Measurements from ENCODE around the gene TMEM119. TPM values are rescaled to one million over a fixed set of nuclear protein-coding genes. Genes with fewer than 3 reads are reported as not detected.

TMEM119 gene
- polyA plus RNA-seq, 5 donors = 33.1 to 55.5 (median 41.7) TPM

DNA sequence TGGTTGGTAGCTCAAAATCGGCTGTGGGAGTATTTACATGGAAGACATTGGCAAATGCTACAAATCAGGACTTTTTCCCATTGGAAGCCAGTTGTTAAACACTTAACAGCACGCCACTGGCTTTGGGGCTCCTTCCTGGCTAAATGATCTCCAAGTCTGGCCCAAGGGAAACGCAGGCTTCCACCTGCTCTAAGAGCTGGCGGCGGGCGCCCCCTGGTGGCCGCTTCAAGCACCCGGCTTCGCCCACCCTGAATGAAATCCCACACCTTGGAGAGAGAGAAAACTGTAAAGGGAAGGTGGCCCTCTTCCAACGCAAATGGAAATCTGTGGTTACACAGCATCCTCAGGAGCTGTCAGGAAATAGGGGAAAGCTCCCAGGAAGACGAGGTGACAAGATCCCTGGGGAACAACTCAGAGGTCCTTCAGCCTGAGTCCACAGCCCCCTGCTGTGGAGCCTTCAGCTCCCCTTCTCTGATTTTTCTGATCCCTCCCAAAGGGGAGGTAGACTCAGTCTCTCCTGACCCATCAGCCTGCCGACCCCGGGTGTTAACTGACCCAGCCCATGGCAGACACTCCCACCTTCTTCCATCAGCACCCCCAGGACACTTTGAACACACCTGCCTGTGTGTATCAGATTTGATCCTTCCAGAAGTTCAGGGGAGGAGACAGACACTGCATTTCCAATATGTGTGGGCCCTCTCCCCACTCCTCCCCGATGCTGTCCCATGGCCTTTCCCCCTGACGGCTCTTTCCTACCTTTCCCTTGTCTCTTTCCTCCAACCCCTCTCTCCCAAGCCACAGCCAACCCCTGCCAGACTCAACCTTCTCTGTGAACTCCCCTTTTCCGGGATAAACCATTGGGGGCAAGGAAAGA is 20.4 kb upstream of the TMEM119 start:
- DNase-seq = peak; percentile 74 to 78

DNA sequence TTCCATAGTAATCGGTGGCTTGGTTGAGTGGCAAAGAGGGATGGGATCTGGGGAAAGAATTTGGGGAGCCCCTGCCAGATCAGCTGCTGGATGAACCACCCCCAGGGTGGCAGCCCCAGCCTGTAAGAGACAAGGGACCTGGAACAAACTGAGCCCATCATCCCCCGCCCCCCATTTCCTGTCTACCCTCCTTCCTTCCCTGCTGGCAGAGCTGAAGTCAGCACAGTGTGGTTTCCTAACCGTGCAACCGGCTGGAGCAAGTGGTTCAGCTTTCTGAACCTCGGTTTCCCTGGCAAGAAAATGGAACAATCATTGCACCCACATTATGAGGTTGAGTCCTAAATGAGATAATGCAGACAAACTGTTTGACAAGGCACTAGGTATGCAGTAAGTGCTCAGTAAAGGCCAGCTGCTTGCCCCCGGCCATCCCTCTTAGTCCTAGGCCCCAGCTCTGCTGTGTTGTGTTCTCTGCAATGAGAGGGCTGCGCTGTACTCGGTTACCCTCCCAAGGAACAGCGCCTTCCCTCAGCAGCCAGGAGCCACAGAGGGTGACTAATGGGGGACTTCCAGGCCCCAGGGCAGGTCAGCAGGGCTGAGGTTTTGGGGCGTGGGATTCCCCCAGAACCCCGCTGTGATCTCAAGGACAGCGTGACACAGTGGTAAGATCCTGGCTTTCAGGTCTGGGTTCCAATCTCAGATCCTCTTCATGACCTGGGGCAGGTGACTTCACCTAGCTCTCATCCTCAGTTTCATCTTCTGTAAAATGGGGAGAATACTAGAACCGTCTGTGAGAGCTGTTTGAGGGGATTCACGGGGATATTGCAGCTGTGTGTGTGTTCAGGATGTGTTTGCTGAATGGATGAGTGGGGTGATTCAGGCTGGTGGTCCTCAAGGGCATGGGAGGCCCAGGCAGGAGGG is 19.3 kb upstream of the TMEM119 start:
- DNase-seq = no peak

DNA sequence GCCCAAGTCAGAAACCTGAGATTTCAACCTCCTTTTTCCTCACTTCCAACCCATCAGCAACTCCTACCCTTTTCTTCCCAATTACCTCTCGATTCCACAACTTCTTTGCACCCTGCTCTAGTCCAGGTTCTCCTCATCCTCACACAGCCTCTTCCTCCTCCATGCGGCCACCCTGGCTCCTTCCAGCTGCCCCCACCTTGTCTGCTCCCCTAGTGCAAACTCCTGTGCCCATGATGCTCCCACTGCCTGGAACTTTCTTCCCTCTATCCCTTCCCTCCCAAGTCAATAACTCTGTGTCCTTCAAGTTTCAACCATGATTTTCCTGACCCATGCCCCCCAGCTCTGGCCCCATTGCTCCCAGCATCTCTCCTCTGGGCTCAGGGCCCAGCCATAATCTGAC is 18.5 kb upstream of the TMEM119 start:
- DNase-seq = no peak

DNA sequence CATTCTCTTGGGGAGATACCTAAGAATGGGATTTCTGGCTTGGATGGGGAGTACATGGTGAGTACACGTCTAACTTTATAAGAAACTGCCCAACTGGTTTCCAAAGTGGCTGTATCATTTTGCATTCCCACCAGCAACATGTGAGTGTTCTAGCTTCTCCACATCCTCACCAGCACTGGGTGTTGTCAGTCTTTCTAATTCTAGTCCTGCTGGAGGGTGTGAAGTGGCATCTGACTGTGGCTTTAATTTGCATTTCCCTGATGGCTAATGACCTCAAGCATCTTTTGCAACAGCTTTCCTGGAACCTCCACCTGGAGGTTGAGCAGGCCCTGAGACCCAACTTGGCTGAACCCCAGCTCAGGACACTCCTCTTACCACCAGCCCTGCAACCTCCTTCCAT is 18.0 kb upstream of the TMEM119 start:
- no peak for DNase-seq

DNA sequence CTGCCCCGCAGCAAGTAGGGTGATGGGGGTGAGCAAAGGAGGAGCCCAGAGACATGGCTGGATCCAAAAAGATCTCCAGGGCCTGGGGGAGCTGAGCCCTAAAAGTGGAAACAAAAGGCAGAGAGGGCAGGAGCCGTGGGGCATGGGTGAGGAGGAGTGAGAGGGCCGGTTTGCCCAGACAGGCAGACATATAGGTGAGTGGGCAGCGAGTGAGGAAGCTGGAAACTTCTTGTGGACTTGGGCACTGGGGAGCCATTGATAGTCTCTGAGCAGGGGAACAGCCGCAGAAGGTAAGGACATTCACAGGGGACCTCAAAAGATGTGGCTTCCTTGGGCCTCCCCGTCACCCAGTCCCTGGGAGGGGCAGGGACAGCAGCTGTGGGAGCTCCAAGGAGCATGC is 16.8 kb upstream of the TMEM119 start:
- DNase-seq = no peak

DNA sequence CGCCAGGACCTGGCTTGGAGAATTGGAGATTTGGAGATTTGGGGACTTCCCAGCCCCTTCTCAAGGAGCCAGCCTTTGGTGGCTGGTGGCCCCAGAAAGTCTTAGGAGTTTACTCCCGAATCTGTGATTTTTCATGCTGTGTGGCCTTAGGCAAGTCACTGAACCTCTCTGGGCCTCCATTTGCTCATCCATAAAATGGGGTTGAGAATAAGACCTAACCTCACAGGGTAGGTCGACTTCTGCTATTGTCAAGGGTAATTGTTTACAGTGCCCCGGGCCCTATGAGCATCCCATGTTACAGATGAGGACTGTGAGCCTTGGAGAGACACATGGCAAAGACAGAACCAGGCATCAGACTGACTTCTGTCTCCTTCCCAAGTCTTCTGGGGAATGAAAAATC is 16.2 kb upstream of the TMEM119 start:
- no peak for DNase-seq

DNA sequence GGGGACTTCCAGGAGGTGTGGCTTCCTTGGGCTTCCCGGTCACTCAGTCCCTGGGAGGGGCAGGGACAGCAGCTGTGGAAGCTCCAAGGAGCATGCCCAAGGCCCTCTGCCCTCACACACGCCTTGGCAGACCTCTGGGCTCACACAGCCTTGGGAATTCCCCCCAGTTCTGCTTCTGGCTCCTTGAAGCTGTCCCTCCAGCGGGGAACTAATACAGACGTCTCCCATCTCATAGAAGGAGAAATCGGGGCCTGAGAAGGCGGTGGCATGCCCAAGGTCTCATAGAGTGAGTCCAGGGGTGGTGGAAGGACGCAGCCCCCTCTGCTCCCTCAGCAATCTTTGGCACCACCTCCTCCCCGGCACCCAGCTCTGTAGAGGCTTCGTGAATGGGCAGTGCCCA is 15.7 kb upstream of the TMEM119 start:
- DNase-seq = no peak

DNA sequence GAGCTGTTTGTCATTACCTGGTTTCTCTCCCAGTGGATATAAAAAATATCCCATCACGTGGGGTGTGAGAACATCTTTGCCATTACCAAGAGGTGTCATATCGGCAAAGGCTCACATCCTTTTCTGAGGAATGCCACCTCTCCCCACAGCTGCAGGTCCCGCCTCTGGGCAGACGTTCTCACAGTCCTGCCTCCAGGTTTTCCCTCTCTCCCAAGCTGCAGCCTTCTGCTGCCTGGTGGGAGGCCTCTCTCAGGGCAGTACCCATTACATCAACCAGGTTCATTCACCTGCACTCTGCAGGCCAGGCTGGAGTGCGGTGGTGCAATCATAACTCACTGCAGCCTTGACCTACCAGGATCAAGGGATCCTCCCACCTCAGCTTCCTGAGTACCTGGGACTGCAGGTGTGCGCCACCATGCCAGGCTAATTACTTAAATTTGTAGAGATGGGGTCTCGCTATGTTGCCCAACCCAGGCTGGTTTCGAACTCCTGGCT is 15.0 kb upstream of the TMEM119 start:
- DNase-seq = no peak

DNA sequence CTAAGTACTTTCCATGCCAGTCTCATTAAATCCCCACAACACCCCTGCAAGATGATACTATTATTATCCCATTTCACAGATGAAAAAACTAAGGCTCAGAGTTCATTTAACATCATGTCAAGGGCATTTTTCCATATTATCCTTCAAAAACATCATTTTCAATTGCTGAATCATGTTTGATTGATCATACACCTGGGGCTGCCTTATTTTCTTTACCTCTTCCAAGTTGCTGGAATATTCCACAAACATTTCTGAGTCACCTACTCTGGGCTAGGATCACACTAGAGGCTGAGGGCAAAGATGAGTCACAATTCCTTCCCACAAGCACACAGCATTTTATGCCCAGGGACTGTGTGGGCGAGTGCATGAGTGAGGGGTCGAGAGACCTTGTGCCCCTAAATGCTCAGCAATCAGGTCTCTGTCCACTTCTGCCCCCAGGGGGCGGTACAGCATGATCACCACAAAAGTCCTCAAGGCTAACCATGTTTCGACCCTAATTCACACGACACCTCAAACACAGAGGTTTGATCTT is 14.1 kb upstream of the TMEM119 start:
- DNase-seq = no peak

DNA sequence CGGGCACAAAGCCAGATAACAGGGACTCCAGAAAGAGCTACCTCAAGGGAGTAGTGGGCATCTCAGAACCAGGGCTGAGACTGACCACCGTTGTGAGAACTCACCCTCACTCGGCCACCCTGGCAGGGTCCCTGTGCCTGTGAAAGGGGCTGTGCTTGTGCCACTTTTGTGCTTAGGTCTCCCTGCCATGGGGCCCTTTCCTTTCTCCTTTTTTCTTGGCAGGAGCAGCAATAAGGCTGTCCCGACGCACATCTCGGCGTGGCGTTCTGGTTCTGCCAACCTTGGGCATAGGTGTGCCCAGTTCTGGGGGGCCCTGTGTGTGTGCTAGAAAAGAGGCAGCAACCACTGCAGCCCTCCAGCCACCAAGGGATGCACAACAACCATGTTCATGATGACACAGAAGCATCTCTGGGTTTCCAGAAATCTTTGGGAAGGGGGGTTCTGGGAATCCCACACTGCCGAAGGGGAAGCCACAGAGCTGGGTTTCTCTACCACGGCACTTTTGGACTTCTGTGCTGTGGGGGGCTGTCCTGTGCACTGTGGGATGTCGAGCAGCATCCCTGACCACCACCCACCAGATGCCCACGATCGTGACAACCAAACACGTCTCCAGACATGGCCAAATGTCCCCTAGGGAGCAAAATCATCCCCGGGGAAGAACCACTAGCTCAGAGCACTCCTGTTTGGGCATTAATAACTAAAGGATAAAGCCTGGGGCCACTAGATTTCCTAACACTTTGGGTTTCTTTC is 13.1 kb upstream of the TMEM119 start:
- DNase-seq = no peak

DNA sequence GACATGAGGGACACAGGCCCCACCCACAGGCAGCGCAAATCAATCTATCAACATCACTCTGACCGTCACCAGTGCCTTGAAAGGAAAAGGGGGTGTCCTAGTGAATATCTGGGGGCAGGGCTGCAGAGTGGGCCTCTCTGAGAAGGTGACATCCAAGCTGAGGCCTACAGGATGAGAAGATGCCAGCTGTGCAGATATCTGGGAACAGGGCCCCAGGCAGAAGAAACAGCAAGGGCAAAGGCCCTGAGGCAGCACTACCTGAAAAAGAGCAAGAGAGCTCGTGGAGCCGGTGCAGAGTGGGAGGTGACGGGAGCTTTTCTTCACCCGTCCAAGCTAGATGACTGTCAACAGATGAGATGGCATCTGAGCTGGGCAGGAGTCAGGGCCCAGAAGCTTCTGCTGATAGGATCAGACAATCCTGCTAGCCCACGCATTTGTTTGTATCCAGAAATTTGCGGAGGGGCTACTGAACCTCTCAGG is 12.5 kb upstream of the TMEM119 start:
- DNase-seq = no peak

DNA sequence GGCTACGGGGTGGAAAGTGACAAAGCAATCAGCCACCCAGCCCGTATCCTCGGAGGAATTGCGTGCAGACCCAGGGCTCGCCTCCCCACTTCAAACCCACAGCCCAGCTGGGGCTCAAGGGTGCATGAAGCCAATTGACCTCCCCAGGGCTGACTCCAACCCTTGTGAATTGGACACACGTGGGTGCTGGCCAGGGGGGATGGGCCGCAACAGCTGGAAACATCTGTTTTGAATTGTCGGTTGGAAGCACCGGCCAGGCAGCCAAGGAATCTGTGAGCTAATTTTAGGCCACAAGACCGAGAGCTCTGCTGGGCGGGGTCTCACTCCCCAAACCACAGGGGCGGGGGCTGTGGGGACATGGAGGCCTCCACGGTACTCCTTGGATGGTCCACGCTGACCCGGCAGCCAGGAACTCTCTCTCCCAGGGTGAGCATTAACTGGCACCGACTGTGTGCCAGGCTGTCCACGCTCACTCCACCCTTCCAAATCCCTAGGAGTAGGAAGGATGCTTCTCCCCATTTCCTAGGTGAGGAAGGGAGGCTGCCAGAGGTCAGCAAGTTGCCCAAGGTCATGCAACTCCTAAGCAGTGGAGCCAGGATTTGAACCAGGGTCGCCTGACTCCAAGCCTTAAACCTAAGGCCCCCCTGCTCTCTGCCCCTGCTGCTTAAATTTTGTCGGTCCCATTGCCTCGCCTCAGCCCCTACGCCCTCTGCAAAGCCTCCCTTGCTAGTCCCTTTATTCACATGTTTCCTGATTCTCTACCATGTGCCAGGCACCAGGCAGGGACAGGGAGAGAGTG is 11.9 kb upstream of the TMEM119 start:
- DNase-seq = peak; percentile 93 to 95

DNA sequence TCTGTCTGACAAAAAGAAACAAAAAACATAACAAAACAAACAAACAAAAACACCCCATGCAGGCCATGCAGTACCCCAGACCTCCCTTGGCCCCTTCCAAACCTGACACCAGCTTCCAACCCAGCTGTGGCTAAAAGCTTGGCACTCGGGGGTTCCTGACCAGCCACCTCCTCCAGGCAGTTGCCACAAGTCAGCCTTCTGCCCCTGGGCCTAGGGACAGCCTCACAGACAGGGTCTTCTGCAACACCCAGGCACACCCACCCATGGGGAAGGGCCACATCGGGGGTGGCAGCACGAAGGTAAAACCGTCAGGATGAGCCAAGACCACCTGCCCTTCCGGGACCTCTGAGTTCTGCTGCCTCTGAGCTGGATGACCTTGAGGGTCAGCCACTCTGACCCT is 10.7 kb upstream of the TMEM119 start:
- DNase-seq = no peak

DNA sequence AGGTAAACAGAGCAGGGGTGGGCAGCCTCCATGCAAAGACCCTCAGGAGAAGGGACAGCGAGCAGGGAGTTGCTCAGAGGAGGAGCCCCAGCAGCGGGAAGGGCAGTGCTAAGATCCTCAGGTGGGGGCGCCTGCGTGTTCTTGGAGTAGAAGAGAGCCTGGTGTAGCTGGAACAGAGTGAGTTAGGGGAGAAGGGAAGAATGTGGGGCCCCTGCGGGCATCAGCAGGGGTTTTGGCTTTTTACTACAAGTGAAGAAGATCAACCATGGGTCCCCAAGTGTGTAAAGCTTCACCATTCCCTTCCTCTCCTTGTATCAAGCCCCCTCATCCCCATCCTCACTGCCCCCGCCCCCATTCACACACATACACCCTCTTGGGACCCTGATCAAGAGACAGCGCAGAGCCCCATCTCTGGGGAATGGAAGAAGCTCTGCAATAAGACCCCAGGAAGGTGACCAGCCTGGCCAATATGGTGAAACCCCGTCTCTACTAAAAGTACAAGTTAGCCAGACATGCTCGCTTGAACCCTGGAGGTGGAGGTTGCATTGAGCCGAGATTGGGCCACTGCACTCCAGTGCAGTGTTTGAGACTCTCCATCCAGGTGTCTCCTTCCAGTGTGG is 10.2 kb upstream of the TMEM119 start:
- no peak for DNase-seq

DNA sequence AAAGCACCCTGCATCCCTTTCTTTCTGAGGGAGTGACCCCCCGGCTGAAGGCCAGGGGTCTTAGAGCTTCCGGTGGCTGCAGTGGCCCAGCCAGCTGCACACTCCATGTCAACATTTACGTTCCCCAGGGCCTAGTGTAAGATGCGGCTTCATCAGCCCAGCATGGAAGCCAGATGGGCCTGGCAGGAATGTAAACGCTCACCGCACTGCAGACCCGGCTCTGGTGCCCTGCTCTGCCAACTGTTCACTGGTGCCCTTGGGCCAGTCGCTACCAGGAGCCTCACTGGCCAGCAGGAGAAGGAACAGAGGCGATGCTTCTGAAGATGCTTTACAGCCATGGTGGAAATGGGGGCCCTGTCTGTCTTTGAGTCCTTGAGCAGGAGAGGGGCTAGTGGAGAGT is 8.6 kb upstream of the TMEM119 start:
- no peak for DNase-seq

DNA sequence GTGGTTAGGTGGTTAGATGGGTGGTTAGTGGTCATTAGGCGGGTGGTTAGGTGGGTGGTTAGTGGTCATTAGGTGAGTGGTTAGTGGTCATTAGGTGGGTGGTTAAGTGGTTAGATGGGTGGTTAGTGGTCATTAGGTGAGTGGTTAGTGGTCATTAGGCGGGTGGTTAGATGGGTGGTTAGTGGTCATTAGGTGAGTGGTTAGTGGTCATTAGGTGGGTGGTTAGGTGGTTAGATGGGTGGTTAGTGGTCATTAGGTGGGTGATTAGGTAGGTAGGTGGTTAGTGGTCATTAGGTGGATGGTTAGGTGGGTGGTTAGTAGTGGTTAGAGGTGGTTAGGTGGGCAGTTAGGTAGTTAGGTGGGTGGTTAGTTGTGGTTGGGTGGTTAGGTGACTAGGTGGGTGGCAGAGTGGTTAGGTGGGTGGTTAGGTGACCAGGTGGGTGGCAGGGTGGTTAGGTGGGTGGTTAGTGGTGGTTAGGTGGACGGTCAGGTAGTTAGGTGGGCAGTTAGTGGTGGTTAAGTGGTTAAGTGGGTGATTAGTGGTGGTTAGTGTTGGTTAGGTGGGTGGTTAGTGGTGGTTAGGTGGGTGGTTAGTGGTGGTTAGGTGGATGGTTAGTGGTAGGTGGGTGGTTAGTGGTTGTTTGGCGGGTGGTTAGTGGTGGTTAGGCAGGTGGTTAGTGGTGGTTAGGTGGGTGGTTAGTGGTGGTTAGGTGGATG is 8.0 kb upstream of the TMEM119 start:
- no peak for DNase-seq

DNA sequence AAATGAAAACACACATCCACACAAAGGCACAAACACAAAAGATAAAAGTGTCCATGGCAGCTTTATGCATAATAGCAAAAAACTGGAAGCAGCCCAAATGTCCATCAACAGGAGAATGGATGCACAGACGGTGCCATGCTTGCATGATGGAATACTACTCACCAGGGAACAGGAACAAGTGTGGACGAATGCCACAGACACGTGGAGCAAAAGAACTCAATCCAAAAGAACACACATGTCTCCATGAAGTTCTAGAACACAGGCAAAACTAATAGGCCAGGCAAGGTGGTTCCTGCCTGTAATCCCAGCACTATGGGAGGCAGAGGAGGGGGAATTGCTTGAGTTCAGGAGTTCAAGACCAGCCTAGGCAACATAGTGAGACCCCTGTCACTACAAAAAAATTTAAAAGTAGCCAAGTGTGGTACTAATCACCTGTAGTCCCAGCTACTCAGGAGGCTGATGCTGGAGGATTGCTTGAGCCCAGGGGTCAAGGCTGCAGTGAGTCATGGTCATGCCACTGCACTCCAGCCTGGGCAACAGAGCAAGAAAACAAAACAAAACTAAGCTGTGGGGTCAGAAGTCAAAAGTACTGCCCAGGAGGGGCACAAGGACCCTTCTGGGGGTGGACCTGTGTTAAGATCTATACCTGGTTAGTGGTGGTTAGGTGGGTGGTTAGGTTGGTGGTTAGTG is 7.3 kb upstream of the TMEM119 start:
- no peak for DNase-seq

DNA sequence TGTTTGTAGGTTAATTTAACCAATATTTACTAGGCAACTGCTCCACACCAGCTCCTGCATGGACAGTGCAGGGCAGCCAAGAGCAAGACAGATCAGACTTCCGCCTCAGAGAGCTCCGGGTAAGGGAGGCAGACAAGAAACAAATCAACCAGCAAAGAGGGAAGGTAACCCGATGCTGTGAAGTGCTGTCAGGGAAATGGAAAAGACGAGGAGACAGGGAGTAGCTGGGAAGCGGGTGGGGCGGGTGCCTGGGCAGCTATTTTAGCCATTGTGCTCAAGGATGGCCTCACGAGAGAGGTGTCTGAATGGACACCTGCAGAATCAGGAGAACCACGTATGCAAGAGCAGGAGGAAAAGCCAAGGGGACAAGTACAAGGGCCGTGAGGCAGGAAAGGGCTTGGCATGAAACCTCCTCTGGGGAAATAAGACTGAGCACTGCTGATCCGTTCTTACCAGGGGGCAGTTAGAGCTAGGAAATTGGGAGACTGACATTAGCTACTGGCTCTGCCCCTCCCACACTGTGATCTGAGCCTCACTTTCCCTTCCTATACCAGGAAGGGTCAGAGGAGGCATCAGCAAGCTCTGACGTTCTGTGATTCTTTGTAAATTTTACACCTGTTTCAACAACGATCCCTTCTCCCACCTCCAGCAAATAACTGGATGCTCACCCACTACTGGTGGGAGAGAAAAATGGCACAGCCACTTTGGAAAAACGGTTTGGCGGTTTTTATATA is 6.5 kb upstream of the TMEM119 start:
- DNase-seq = no peak
